Endothelial cell of umbilical vein (primary cell): Measurements from ENCODE around the gene AUH. TPM values are rescaled to one million over a fixed set of nuclear protein-coding genes. Genes with fewer than 3 reads are reported as not detected.

Experiments
- BruUV-seq: library from RNA; stranded (reverse); fragments of 400-500 nt; replicated peaks from 2 replicates; lab custom pipeline; 2021; lab: Mats Ljungman, UMichigan
- CTCF ChIA-PET: fragments of 300-600, 350-600 bp; sonication (Branson Sonifier 250); formaldehyde crosslinking; loops from one replicate; lab custom pipeline; 2021; ENCODE audit warnings: antibody characterized with exemption, inconsistent platforms; lab: Charles Lee
- POLR2A ChIA-PET: fragments of 300-600, 350-600 bp; sonication (Branson Sonifier 250); formaldehyde crosslinking; loops from one replicate; lab custom pipeline; 2021; ENCODE audit warnings: antibody characterized with exemption, inconsistent platforms; lab: Charles Lee
- DNase-seq: peaks from one replicate; pipeline ENCODE4 v3.0.0-alpha.2; 2011; ENCODE audit warnings: low read depth, low spot score
- FAIRE-seq: peaks from 2 replicates; lab custom pipeline; 2011; peaks lifted over from hg19 to GRCh38; lab: Jason Lieb, UNC
- H2AFZ ChIP-seq: 2 replicates; pipeline ENCODE4 v1.6.0; 2012; ENCODE audit warnings: low read depth, low read length, control low read depth, inconsistent platforms
- H3K27ac ChIP-seq: 2 replicates; pipeline ENCODE4 v1.5.1; 2011; ENCODE audit warnings: low read depth, mild to moderate bottlenecking, control low read depth, low read length, moderate library complexity; ENCODE audit not compliant: insufficient read depth
- H3K27me3 ChIP-seq, 2 experiments: 2 replicates each; pipeline versions ENCODE4 v1.6.0 to v1.6.1; 2011; ENCODE audit warnings: low read length in 2 of 2, mixed read lengths in 1 of 2; ENCODE audit not compliant: control insufficient read depth in 2 of 2, insufficient read depth in 2 of 2
- H3K36me3 ChIP-seq, 2 experiments: 2 replicates in 1 of 2; 3 replicates in 1 of 2; pipeline ENCODE4 v1.5.1; 2011; ENCODE audit warnings: low read length in 2 of 2, mild to moderate bottlenecking in 1 of 2, moderate library complexity in 1 of 2; ENCODE audit not compliant: control insufficient read depth in 2 of 2, insufficient read depth in 2 of 2; ENCODE audit errors: extremely low read depth in 1 of 2
- H3K4me1 ChIP-seq: 3 replicates; pipeline ENCODE4 v1.5.1; 2011; ENCODE audit warnings: mild to moderate bottlenecking, low read length; ENCODE audit not compliant: control insufficient read depth, insufficient read depth; ENCODE audit errors: extremely low read depth
- H3K4me2 ChIP-seq: 2 replicates; pipeline ENCODE4 v1.6.1; 2011; ENCODE audit warnings: low read length, control low read depth, mixed read lengths; ENCODE audit not compliant: insufficient read depth
- H3K4me3 ChIP-seq, 3 experiments: fragments of 200-600 bp in 1 of 3; sonication (generic), shearing (Covaris generic) in 1 of 3; replicated peaks in 1 of 3; 2 replicates each; pipeline ENCODE4 v1.5.1; 2011 to 2016; ENCODE audit warnings: control low read depth in 3 of 3, low read length in 3 of 3, mild to moderate bottlenecking in 2 of 3, inconsistent platforms in 1 of 3, low read depth in 1 of 3, moderate library complexity in 1 of 3; ENCODE audit not compliant: insufficient read depth in 1 of 3
- H3K79me2 ChIP-seq: 2 replicates; pipeline ENCODE4 v1.6.0; 2012; ENCODE audit warnings: low read length, inconsistent platforms; ENCODE audit not compliant: control insufficient read depth, insufficient read depth
- H3K9ac ChIP-seq: replicated peaks from 2 replicates; pipeline ENCODE3; 2011; ENCODE audit warnings: low read length, control low read depth; ENCODE audit not compliant: insufficient read depth; ENCODE audit errors: extremely low read depth
- H3K9me1 ChIP-seq: replicated peaks from 3 replicates; pipeline ENCODE4 v1.6.0; 2011; ENCODE audit warnings: mild to moderate bottlenecking, low read length; ENCODE audit not compliant: control insufficient read depth, insufficient read depth; ENCODE audit errors: extremely low read depth
- H3K9me3 ChIP-seq: replicated peaks from 2 replicates; pipeline ENCODE4 v1.5.1; 2012; ENCODE audit warnings: low read length, inconsistent platforms; ENCODE audit not compliant: control insufficient read depth, insufficient read depth
- H4K20me1 ChIP-seq: replicated peaks from 2 replicates; pipeline ENCODE3; 2011; ENCODE audit warnings: mild to moderate bottlenecking, low read length; ENCODE audit not compliant: control insufficient read depth, insufficient read depth; ENCODE audit errors: extremely low read depth
- CTCF ChIP-seq, 2 donors: IDR thresholded peaks; 1 replicate in 1 of 2; 2 replicates in 1 of 2; pipeline ENCODE4 v1.5.1; 2011; ENCODE audit warnings: low read length in 2 of 2, mild to moderate bottlenecking in 2 of 2, moderate library complexity in 2 of 2, control low read depth in 1 of 2, inconsistent platforms in 1 of 2, low read depth in 1 of 2; ENCODE audit not compliant: insufficient read depth in 1 of 2; ENCODE audit errors: extremely low read depth in 1 of 2
- EZH2 ChIP-seq: IDR thresholded peaks from 2 replicates; pipeline ENCODE4 v1.6.1; 2012; ENCODE audit warnings: borderline replicate concordance, low read depth, mild to moderate bottlenecking, moderate library complexity, low read length, inconsistent platforms; ENCODE audit not compliant: severe bottlenecking
- FOS ChIP-seq: IDR thresholded peaks from 2 replicates; pipeline ENCODE4 v1.6.1; 2011; ENCODE audit warnings: mild to moderate bottlenecking, low read length, moderate library complexity, borderline replicate concordance; ENCODE audit not compliant: insufficient read depth
- GATA2 ChIP-seq: IDR thresholded peaks from 2 replicates; pipeline ENCODE4 v1.7.0; 2011; ENCODE audit warnings: low read depth, mild to moderate bottlenecking, moderate library complexity, mixed read lengths, low read length; ENCODE audit not compliant: insufficient read length, insufficient read depth
- JUN ChIP-seq: IDR thresholded peaks from 2 replicates; pipeline ENCODE4 v1.6.1; 2011; ENCODE audit warnings: borderline replicate concordance, low read depth; ENCODE audit not compliant: insufficient read length, insufficient read depth
- MAX ChIP-seq: IDR thresholded peaks from 2 replicates; pipeline ENCODE4 v1.6.1; 2011; ENCODE audit not compliant: insufficient read depth, insufficient read length
- MYC ChIP-seq: IDR thresholded peaks from one replicate; pipeline ENCODE4 v1.6.1; 2011; ENCODE audit warnings: mild to moderate bottlenecking, low read depth, low read length
- POLR2A ChIP-seq: IDR thresholded peaks from 2 replicates; pipeline ENCODE4 v1.6.1; 2012; ENCODE audit warnings: low read depth, mild to moderate bottlenecking, control low read depth, low read length
- POLR2AphosphoS5 ChIP-seq: IDR thresholded peaks from 2 replicates; pipeline ENCODE4 v1.6.1; 2012; ENCODE audit warnings: low read depth, mild to moderate bottlenecking, control low read depth, low read length, moderate library complexity; ENCODE audit not compliant: insufficient read depth
- dilution Hi-C: fragments of 300-500 bp; cut with MboI; formaldehyde crosslinking; loops from one replicate; pipeline ENCODE4 v1.15.0; 2019; ENCODE audit warnings: low sequenced_read_pairs; ENCODE audit not compliant: extremely low pct_ligation_motif_present
- intact Hi-C: fragments of 100-400 bp; cut with micrococcal nuclease; formaldehyde crosslinking; loops from one replicate; pipeline ENCODE4 v1.10.0; 2022
- polyA plus RNA-seq, 4 experiments: library from polyadenylated mRNA; depleted of rRNA in 3 of 4; stranded (reverse) in 3 of 4; unstranded in 1 of 4; fragments of >200 nt; gene quantifications; 2 replicates each; pipeline versions ENCODE4 v1.2.1 to v1.2.3, GENCODE V29; 2011 to 2012; ENCODE audit warnings: missing spikeins in 1 of 4
- total RNA-seq: library from RNA; stranded (reverse); gene quantifications from 2 replicates; pipeline ENCODE4 v1.2.3, GENCODE V29; 2021

AUH gene
- total and polyA plus RNA-seq, 2 donors (not counting 3 experiments of a cell fraction or from before 2014, with no cell fraction given) = 2.3 to 9.2 TPM

GRCh38 chr9:91259162-91259561, 102.6 kb downstream of the AUH start:
- no peak for FAIRE-seq
- TF ChIP-seq MAX (no peak), JUN (no peak), POLR2AphosphoS5 (no peak), EZH2 (no peak), POLR2A (no peak), FOS (no peak), CTCF (IDR thresholded peaks at IDR 0.05; ENCODE audit: extremely low read depth in 1 of 2, insufficient read depth in 1 of 2, low read depth in 1 of 2, low read length in 2 of 2) (no peak), GATA2 (no peak), MYC (no peak)
- Histone ChIP-seq H3K36me3 (no peaks in the 10 kb centered on the region), H4K20me1 (no peaks in the 10 kb centered on the region), H3K27me3 (no peaks in the 10 kb centered on the region), H3K9me1 (no peaks in the 10 kb centered on the region), H3K9me3 (no peaks in the 10 kb centered on the region), H3K9ac (no peak overlapping the region), H3K27ac (no peak overlapping the region), H3K4me3 (no peak overlapping the region), H3K79me2 (no peaks in the 10 kb centered on the region), H2AFZ (no peak overlapping the region), H3K4me1 (no peaks in the 10 kb centered on the region), H3K4me2 (no peak overlapping the region)
- POLR2A ChIA-PET = no interaction called here
- intact Hi-C loops (no loop called here), dilution Hi-C loops (no loop called here)
- no TSS peak for BruUV-seq
- DNase-seq = no peak
- CTCF ChIA-PET = no interaction called here
